HUES6 (cell line): ENCODE results near the gene CEP170B.

Source experiments
- H3K27ac ChIP-seq: 2 replicates; pipeline ENCODE4 v1.7.0; 2013; ENCODE audit warnings: low read depth, mild to moderate bottlenecking, low read length, inconsistent platforms
- H3K27me3 ChIP-seq: 2 replicates; pipeline ENCODE4 v1.6.1; 2013; ENCODE audit warnings: low read length; ENCODE audit not compliant: control insufficient read depth, insufficient read depth
- H3K36me3 ChIP-seq: 2 replicates; pipeline ENCODE4 v1.6.1; 2013; ENCODE audit warnings: low read length; ENCODE audit not compliant: control insufficient read depth, insufficient read depth
- H3K4me1 ChIP-seq: 2 replicates; pipeline ENCODE4 v1.6.1; 2013; ENCODE audit warnings: low read length; ENCODE audit not compliant: control insufficient read depth, insufficient read depth
- H3K4me3 ChIP-seq: 2 replicates; pipeline ENCODE4 v1.5.1; 2013; ENCODE audit warnings: low read depth, low read length
- H3K9ac ChIP-seq: one replicate; pipeline ENCODE4 v1.6.1; 2013; ENCODE audit warnings: mild to moderate bottlenecking, low read length
- H3K9me3 ChIP-seq: 2 replicates; pipeline ENCODE4 v1.6.1; 2013; ENCODE audit warnings: low read depth, low read length; ENCODE audit not compliant: control insufficient read depth, insufficient read depth

CEP170B gene

GRCh38 chr14:104931771-104932675, 67.0 kb downstream of the CEP170B start:
- H3K9me3 ChIP-seq, result no peaks in the 10 kb centered on the region
- peaks cover 8% of the 10 kb centered on the region; the same call in 1 of the 2 replicates for H3K4me1 ChIP-seq
- H3K9ac ChIP-seq, result peak overlapping the region; percentile 25
- no peaks in the 10 kb centered on the region for H3K36me3 ChIP-seq
- no peak overlapping the region for H3K27ac ChIP-seq
- peaks cover 75% of the 10 kb centered on the region for H3K27me3 ChIP-seq
- peak overlapping the region; percentile 60 for H3K4me3 ChIP-seq

DNA sequence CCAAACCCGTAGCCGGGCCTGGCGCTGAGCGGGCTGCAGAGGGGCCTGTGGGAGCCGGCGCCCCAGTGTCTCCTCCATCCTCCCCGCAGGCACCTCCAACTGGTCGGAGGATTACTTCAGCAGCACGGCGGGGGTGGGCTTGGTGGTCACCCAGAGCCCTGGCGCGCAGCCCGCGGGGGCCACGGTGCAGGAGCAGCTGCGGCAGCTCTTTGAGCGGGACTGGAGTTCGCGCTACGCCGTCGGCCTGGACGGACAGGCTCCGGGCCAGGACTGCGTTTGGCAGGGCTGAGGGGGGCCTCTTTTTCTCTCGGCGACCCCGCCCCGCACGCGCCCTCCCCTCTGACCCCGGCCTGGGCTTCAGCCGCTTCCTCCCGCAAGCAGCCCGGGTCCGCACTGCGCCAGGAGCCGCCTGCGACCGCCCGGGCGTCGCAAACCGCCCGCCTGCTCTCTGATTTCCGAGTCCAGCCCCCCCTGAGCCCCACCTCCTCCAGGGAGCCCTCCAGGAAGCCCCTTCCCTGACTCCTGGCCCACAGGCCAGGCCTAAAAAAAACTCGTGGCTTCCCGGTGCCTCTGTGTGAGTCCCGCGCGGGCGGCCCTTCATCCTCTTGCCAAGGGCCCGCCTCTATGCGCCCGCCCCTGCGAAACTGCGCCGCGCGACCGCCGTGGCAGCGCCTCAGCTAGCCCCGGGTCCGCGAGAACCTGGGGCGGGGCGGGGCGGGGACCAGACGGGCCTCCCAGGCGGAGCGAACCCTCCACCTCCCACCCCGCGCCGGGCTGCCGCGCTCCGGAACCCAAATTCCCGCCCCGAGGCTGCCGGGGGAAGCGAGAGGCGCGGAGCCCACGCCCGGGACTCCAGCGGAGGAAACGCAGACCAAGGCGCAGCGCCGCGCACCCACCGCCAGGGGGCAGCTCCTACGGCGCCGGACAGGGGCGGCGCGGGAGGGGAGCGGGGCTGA, 67.9 kb downstream of the CEP170B start:
- peaks cover 8% of the 10 kb centered on the region; the same call in 1 of the 2 replicates for H3K4me1 ChIP-seq
- H3K9ac ChIP-seq, result peak overlapping the region; percentile 25
- peaks cover 85% of the 10 kb centered on the region for H3K27me3 ChIP-seq
- no peaks in the 10 kb centered on the region for H3K9me3 ChIP-seq
- H3K36me3 ChIP-seq, result no peaks in the 10 kb centered on the region
- H3K27ac ChIP-seq, result no peak overlapping the region
- peak overlapping the region; percentile 60 for H3K4me3 ChIP-seq

DNA sequence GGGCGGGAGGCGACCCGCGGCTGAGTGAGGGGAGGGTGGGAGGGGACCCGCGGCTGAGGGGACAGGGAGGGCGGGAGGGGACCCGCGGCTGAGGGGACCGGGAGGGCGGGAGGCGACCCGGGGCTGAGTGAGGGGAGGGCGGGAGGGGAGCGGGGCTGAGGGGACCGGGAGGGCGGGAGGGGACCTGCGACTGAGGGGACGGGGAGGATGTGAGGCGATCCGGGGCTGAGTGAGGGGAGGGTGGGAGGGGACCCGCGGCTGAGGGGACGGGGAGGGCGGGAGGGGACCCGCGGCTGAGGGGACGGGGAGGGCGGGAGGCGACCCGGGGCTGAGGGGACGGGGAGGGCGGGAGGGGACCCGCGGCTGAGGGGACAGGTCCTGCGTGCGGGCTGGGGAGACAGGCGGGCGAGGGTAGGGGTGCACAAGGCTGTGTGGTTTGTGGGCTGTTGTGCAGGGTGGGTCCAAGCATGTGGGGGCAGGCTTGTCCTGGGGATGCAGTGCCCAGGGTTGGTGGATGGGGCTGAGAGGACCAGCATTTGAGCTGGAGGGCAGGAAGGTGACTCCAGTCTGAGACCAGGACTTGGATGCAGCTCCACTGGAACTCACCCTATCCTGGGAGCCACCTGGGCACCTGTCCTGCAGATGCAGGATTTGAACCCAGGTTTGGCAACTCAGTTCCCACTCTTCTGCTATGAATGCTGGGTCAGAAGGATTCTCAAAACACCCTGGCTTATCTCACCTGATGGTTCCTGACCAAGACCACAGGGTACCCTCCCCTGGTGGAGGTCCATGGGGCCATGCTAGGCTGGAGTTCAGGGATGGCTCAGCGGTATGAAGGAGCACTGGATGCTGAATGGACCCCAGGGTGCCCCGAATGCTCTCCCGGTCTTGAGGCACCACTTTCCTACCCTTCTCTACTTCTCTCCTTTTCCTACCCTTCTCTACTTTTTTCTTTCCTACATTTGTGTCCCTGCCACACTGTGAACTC, 69.0 kb downstream of the CEP170B start:
- Histone ChIP-seq H3K9me3 (no peaks in the 10 kb centered on the region), H3K4me1 (peaks cover 8% of the 10 kb centered on the region; the same call in 1 of the 2 replicates), H3K27ac (no peak overlapping the region), H3K4me3 (peak overlapping the region; percentile 62), H3K36me3 (no peaks in the 10 kb centered on the region), H3K9ac (no peak overlapping the region), H3K27me3 (peaks cover 86% of the 10 kb centered on the region)

DNA sequence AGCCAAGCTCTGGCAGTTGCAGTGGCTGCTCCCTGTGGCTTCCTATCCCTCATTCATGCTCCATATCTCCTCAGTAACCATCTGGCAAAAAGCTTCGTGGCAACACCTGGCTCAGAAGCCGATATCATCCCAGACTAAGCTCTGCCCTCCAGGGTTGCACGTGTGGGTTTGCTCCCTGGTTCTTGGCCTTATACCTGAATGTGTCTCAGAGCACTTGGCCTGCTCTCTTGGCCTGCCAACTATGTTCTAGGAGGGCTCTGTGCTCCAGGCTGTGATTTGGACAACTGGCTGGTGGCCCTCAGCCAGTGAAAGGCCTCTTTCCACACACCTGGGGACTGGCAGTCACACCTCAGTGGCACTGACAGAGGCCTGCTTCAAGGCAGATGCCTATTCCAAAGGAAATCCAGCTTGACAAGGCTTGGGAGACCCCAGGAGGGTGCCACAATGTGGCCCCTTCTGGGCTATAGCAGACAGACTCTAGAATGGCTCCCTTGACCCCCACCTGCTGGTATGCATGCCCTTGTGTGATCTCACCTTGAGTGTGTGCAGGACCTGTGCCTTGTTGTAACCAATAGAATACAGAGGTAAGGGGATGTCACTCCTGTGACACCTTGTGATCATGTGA, 70.1 kb downstream of the CEP170B start:
- Histone ChIP-seq H3K4me1 (peaks cover 8% of the 10 kb centered on the region; the same call in 1 of the 2 replicates), H3K27ac (no peak overlapping the region), H3K36me3 (no peaks in the 10 kb centered on the region), H3K4me3 (no peak overlapping the region), H3K27me3 (peaks cover 84% of the 10 kb centered on the region), H3K9ac (no peak overlapping the region), H3K9me3 (no peaks in the 10 kb centered on the region)

GRCh38 chr14:104935955-104936354, 70.9 kb downstream of the CEP170B start:
- H3K27ac ChIP-seq, result no peak overlapping the region
- H3K4me1 ChIP-seq, result peaks cover 8% of the 10 kb centered on the region; the same call in 1 of the 2 replicates
- no peak overlapping the region for H3K9ac ChIP-seq
- H3K36me3 ChIP-seq, result no peaks in the 10 kb centered on the region
- H3K4me3 ChIP-seq, result no peak overlapping the region
- peaks cover 76% of the 10 kb centered on the region for H3K27me3 ChIP-seq
- no peaks in the 10 kb centered on the region for H3K9me3 ChIP-seq

DNA sequence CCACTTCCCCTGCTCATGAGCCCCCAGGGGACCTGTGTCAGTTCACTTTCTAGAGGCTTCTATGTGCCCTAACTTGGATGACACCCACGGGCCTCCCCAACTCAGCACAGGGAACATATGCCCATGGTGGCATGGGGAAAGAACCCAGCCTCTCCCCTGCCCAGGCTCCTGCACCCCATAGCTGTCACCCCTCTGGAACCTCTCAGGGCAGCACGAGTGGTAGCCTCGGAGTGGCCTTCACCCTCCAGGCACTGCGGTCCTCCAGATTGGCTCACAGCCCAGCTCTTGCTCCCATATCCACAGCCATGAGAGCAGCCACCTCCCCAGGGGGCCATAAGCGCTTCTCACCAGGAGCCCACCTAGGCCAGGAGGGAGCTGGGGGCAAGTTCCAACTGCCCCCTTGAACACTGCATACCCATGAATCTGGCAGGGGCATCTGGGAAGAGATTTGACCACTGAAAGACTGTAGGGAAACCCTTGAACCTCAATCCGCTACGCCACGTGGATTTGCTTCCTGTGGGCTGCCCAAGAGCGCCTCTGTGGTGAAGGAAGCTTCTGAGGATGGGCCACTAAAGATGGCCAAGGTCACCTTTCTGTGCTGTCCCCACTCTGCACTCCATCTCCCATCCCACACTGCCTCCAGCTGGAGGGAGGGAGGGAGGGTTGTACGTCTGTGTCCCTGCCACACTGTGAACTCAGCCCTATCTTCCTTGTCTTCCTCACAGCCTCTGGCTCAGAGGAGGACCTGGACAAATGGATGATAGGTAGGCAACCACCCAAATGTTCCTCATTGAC, 71.5 kb downstream of the CEP170B start:
- H3K9me3 ChIP-seq, result no peaks in the 10 kb centered on the region
- no peak overlapping the region for H3K9ac ChIP-seq
- no peak overlapping the region for H3K27ac ChIP-seq
- no peaks in the 10 kb centered on the region for H3K36me3 ChIP-seq
- peaks cover 8% of the 10 kb centered on the region; the same call in 1 of the 2 replicates for H3K4me1 ChIP-seq
- no peak overlapping the region for H3K4me3 ChIP-seq
- H3K27me3 ChIP-seq, result peaks cover 70% of the 10 kb centered on the region

GRCh38 chr14:104937161-104937560, 72.1 kb downstream of the CEP170B start:
- H3K9me3 ChIP-seq, result no peaks in the 10 kb centered on the region
- H3K27ac ChIP-seq, result no peak overlapping the region
- H3K36me3 ChIP-seq, result no peaks in the 10 kb centered on the region
- no peak overlapping the region for H3K9ac ChIP-seq
- peaks cover 3% of the 10 kb centered on the region; the same call in 1 of the 2 replicates for H3K4me1 ChIP-seq
- H3K4me3 ChIP-seq, result no peak overlapping the region
- peaks cover 64% of the 10 kb centered on the region for H3K27me3 ChIP-seq

DNA sequence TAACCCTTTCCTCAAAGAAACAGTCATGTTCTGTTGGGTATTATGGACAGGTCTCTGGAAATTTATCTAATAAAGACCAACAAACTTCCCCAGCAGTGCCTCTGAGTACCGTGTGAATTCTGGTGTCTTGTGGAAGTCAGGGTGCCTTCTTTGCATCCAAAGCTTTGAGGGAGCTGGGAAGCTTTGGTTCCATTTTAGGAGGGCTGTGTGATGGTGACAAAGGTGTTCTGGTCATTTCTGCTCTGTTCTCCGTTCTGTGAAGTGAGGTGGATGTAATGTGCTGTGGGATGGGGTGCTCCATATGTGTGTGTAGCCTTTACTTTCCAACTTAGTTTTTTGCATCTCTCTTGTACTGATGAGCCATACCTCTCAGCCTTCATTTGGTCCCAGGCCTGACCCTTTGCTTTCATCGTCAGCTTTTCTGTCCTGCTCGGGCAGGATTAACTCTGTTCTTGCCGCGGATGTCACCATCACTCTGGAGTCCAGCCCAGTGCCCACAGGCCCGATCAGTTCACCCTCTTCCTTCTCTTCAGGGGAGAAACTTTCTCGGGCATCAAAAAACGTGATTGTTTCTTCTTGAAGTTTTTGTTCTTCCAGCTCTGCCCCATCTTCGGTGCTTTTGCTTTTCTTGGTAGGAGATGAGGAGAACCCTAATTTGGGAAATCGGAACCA, 72.8 kb downstream of the CEP170B start:
- peaks cover 57% of the 10 kb centered on the region for H3K27me3 ChIP-seq

GRCh38 chr14:104938436-104938835, 73.4 kb downstream of the CEP170B start:
- H3K9me3 ChIP-seq, result no peaks in the 10 kb centered on the region
- no peaks in the 10 kb centered on the region; the same call in 1 of the 2 replicates for H3K4me1 ChIP-seq
- H3K36me3 ChIP-seq, result no peaks in the 10 kb centered on the region
- H3K27me3 ChIP-seq, result peaks cover 52% of the 10 kb centered on the region
- no peak overlapping the region for H3K9ac ChIP-seq
- H3K4me3 ChIP-seq, result no peak overlapping the region
- H3K27ac ChIP-seq, result no peak overlapping the region

More for the DNA sequence above, 72.8 kb downstream of the CEP170B start:
- H3K9ac ChIP-seq, result no peak overlapping the region
- no peak overlapping the region for H3K4me3 ChIP-seq
- no peaks in the 10 kb centered on the region for H3K9me3 ChIP-seq
- no peaks in the 10 kb centered on the region; the same call in 1 of the 2 replicates for H3K4me1 ChIP-seq
- no peak overlapping the region for H3K27ac ChIP-seq
- H3K36me3 ChIP-seq, result no peaks in the 10 kb centered on the region
